Gastroesophageal sphincter (tissue), 4 donors: Measurements from ENCODE around the gene TMEM164. TPM values are rescaled to one million over a fixed set of nuclear protein-coding genes. Genes with fewer than 3 reads are reported as not detected.

Source experiments
- ATAC-seq: fragments of 150-250 bp; one replicate; pipeline ENCODE4 v1.9.1; 2016; ENCODE audit warnings: mild to moderate bottlenecking, moderate library complexity
- H3K27ac ChIP-seq, 4 donors: fragments of 200-600 bp; sonication (generic) in 3 of 4; 1 replicate in 3 of 4; 2 replicates in 1 of 4; pipeline ENCODE4 v1.5.1; 2016 to 2019
- H3K27me3 ChIP-seq: fragments of 200-600 bp; sonication (generic); one replicate; pipeline ENCODE4 v1.5.1; 2019
- H3K36me3 ChIP-seq, 2 donors: fragments of 200-600 bp; sonication (generic); one replicate each; pipeline ENCODE4 v1.5.1; 2019; ENCODE audit warnings: control low read depth in 1 of 2
- H3K4me1 ChIP-seq, 3 donors: fragments of 200-600 bp; sonication (generic); 1 replicate in 2 of 3; 2 replicates in 1 of 3; pipeline ENCODE4 v1.5.1; 2016 to 2019; ENCODE audit warnings: control low read depth in 2 of 3
- H3K4me3 ChIP-seq, 2 donors: fragments of 200-600 bp; sonication (generic); one replicate each; pipeline ENCODE4 v1.5.1; 2019; ENCODE audit warnings: mild to moderate bottlenecking in 1 of 2, moderate library complexity in 1 of 2
- H3K9me3 ChIP-seq, 3 donors: fragments of 200-600 bp; sonication (generic); one replicate each; pipeline ENCODE4 v1.5.1; 2017 to 2019; ENCODE audit warnings: control low read depth in 2 of 3
- EP300 ChIP-seq: sonication (generic); formaldehyde crosslinking; IDR thresholded peaks from one replicate; pipeline ENCODE4 v1.6.1; 2017; ENCODE audit warnings: antibody characterized with exemption, mild to moderate bottlenecking
- POLR2A ChIP-seq, 2 donors: fragments of 450-650 bp; IDR thresholded peaks; one replicate each; pipeline ENCODE4 v1.6.1; 2017; ENCODE audit warnings: antibody characterized with exemption in 2 of 2, mild to moderate bottlenecking in 2 of 2, moderate library complexity in 1 of 2
- POLR2AphosphoS5 ChIP-seq: sonication (generic); formaldehyde crosslinking; IDR thresholded peaks from one replicate; pipeline ENCODE4 v1.6.1; 2017; ENCODE audit warnings: antibody characterized with exemption
- WGBS, 2 donors: methylation state at CpG; one replicate each; pipeline ENCODE4 v1.1.5; 2018; ENCODE audit warnings: low coverage in 1 of 2; 5-methylcytosine and 5-hydroxymethylcytosine counted together
- total RNA-seq, 4 donors: library from RNA; depleted of rRNA; stranded (reverse); fragments of >200 nt; gene quantifications; one replicate each; pipeline ENCODE4 v1.1.0, GENCODE V29; 2016
- TF ChIP-seq, protein P1 (sequence below), 4 experiments: fragments of 200-600 bp in 2 of 4; fragments of 450-650 bp in 2 of 4; sonication (generic) in 1 of 4; IDR thresholded peaks; one replicate each; pipeline ENCODE4 v1.5.1; 2017 to 2019; ENCODE audit warnings: antibody characterized with exemption in 4 of 4, mild to moderate bottlenecking in 2 of 4, moderate library complexity in 2 of 4

TMEM164 gene
- total RNA-seq, 4 donors from 2014 or later: 7.8 to 12.9 (median 11.7) TPM

DNA sequence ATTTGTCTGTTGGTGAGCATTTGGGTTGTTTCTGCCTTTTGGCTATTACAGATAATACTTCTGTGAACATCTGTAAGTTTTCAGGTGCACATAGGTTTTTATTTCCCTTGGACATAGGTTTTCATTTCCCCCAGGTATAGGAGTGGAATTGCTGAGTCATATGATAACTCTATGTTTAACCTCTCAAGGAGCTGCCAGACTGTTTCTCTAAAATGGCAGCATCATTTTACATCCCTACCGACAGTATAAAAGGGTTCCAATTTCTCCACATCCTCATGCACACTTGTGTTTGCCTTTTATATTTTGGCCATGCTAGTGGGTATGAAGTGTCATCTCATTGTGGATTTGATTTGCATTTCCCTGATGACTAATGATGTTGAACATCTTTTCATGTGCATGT, 53.5 kb downstream of the TMEM164 start:
- Histone ChIP-seq H3K27me3 (no peaks in the 10 kb centered on the region), H3K9me3 (no peaks in the 10 kb centered on the region), H3K27ac (no peak overlapping the region), H3K36me3 (peaks cover 0 to 4% of the 10 kb centered on the region in 2 donors), H3K4me1 (no peaks in the 10 kb centered on the region), H3K4me3 (no peak overlapping the region)
- WGBS, 2 donors: 80 to 83% methylated on average over 1 of the region's 1 CpG
- ATAC-seq: no peak
- TF ChIP-seq EP300 (no peak), POLR2AphosphoS5 (no peak), POLR2A (IDR thresholded peaks at IDR 0.05) (no peak)
- TF ChIP-seq, protein P1, sequence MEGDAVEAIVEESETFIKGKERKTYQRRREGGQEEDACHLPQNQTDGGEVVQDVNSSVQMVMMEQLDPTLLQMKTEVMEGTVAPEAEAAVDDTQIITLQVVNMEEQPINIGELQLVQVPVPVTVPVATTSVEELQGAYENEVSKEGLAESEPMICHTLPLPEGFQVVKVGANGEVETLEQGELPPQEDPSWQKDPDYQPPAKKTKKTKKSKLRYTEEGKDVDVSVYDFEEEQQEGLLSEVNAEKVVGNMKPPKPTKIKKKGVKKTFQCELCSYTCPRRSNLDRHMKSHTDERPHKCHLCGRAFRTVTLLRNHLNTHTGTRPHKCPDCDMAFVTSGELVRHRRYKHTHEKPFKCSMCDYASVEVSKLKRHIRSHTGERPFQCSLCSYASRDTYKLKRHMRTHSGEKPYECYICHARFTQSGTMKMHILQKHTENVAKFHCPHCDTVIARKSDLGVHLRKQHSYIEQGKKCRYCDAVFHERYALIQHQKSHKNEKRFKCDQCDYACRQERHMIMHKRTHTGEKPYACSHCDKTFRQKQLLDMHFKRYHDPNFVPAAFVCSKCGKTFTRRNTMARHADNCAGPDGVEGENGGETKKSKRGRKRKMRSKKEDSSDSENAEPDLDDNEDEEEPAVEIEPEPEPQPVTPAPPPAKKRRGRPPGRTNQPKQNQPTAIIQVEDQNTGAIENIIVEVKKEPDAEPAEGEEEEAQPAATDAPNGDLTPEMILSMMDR (IDR thresholded peaks at IDR 0.05): no peak

DNA sequence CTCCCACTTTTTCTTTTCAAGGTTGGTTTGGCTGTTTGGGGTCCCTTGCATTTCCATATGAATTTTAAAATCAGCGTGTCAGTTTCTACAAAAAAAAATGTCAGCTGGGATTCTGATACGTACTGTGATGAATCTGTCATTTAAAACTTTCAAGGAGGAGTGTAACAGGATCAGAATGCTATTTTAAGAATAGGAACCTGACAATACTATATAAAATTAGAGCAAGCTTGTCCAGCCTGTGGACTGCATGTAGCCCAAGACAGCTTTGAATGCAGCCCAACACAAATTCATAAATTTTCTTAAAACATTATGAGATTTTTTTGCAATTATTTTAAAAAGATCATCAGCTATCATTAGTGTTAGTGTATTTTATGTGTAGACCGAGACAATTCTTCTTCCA, 56.5 kb downstream of the TMEM164 start:
- Histone ChIP-seq H3K27ac (no peak overlapping the region), H3K36me3 (no peaks in the 10 kb centered on the region), H3K9me3 (no peaks in the 10 kb centered on the region), H3K27me3 (no peaks in the 10 kb centered on the region), H3K4me1 (no peaks in the 10 kb centered on the region), H3K4me3 (no peak overlapping the region)
- 80 to 100% methylated on average over 2 to 3 of the region's 3 CpGs for WGBS, 2 donors
- no peak for TF ChIP-seq POLR2AphosphoS5
- TF ChIP-seq EP300: no peak
- TF ChIP-seq POLR2A (IDR thresholded peaks at IDR 0.05): no peak
- TF ChIP-seq, protein P1 (IDR thresholded peaks at IDR 0.05): no peak
- no peak for ATAC-seq

DNA sequence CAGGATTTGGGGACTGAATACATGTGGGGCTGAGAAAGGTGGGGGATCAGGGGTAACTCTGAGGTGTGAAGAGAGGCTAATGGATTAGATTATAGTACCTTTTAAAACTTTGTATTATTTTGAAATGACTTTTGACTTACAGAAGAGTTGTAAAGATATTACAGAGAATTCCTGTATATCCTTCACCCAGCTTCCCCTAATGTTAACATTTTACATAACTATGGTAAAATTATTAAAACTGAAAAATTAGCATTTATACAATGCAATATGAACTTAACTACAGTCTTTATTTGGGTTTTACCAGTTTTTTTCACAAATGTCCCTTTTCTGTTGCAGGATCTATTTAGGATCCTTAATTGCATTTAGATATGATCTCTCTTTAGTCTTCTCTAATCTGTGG, 57.4 kb downstream of the TMEM164 start:
- no peak for ATAC-seq
- no peak overlapping the region for H3K4me3 ChIP-seq
- H3K36me3 ChIP-seq: no peaks in the 10 kb centered on the region
- no peak overlapping the region for H3K27ac ChIP-seq
- no peaks in the 10 kb centered on the region for H3K27me3 ChIP-seq
- H3K4me1 ChIP-seq: no peaks in the 10 kb centered on the region
- no peaks in the 10 kb centered on the region for H3K9me3 ChIP-seq
- TF ChIP-seq POLR2AphosphoS5 (no peak), POLR2A (IDR thresholded peaks at IDR 0.05) (no peak), EP300 (no peak)
- TF ChIP-seq, protein P1 (IDR thresholded peaks at IDR 0.05): no peak

GRCh38 chrX:110060846-110061537, 58.1 kb downstream of the TMEM164 start:
- H3K36me3 ChIP-seq: no peaks in the 10 kb centered on the region
- no peaks in the 10 kb centered on the region for H3K9me3 ChIP-seq
- ATAC-seq: no peak
- H3K27me3 ChIP-seq: no peaks in the 10 kb centered on the region
- TF ChIP-seq POLR2AphosphoS5 (no peak), EP300 (no peak), POLR2A (IDR thresholded peaks at IDR 0.05) (no peak)
- TF ChIP-seq, protein P1 (IDR thresholded peaks at IDR 0.05): no peak
- no peak overlapping the region for H3K27ac ChIP-seq
- 79% methylated on average over 1 of the region's 1 CpG; no CpG with 5 or more reads in 1 of the 2 donors for WGBS, 2 donors
- no peaks in the 10 kb centered on the region for H3K4me1 ChIP-seq
- H3K4me3 ChIP-seq: no peak overlapping the region

- no peaks in the 10 kb centered on the region for H3K36me3 ChIP-seq
- no peak for ATAC-seq
Observed at GRCh38 chrX:110062919-110063318, 60.0 kb downstream of the TMEM164 start.

More at GRCh38 chrX:110062919-110063318, 60.0 kb downstream of the TMEM164 start:
- WGBS, 2 donors: 82% methylated on average over 1 of the region's 1 CpG; no CpG with 5 or more reads in 1 of the 2 donors
- Histone ChIP-seq H3K27me3 (no peaks in the 10 kb centered on the region), H3K27ac (no peak overlapping the region), H3K4me1 (no peaks in the 10 kb centered on the region), H3K4me3 (no peak overlapping the region), H3K9me3 (no peaks in the 10 kb centered on the region)
- TF ChIP-seq POLR2AphosphoS5 (no peak), EP300 (no peak), POLR2A (IDR thresholded peaks at IDR 0.05) (no peak)
- TF ChIP-seq, protein P1 (IDR thresholded peaks at IDR 0.05): no peak
